Skeletal muscle satellite cell (primary cell): Measurements from ENCODE around the gene TBX10. TPM values are rescaled to one million over a fixed set of nuclear protein-coding genes. Genes with fewer than 3 reads are reported as not detected.
"Not testable (repeated sequence)": the region's sequence is repeated elsewhere in the genome, so short reads cannot be mapped to it uniquely, and the experiment has no call there.

Experiments used
- H3K27me3 ChIP-seq: 2 replicates; pipeline ENCODE4 v1.7.0; 2013; ENCODE audit warnings: low read length; ENCODE audit not compliant: control insufficient read depth, insufficient read depth
- H3K36me3 ChIP-seq: 2 replicates; pipeline ENCODE4 v1.7.0; 2013; ENCODE audit warnings: mild to moderate bottlenecking, control low read depth, low read length; ENCODE audit not compliant: insufficient read depth
- H3K4me1 ChIP-seq: 2 replicates; pipeline ENCODE4 v1.7.0; 2013; ENCODE audit warnings: low read length; ENCODE audit not compliant: control insufficient read depth, insufficient read depth
- H3K4me2 ChIP-seq: 2 replicates; pipeline ENCODE4 v1.7.0; 2013; ENCODE audit warnings: mild to moderate bottlenecking, low read length
- H3K4me3 ChIP-seq: 2 replicates; pipeline ENCODE4 v1.7.0; 2013; ENCODE audit warnings: low read length
- H3K9ac ChIP-seq: 2 replicates; pipeline ENCODE4 v1.7.0; 2013; ENCODE audit warnings: mild to moderate bottlenecking, low read depth, low read length, moderate library complexity
- H3K9me3 ChIP-seq: replicated peaks from 2 replicates; pipeline ENCODE4 v1.7.0; 2013; ENCODE audit warnings: mild to moderate bottlenecking, control low read depth, low read length
- total RNA-seq: library from RNA; depleted of rRNA; stranded (reverse); fragments of >200 nt; gene quantifications from 2 replicates; pipeline ENCODE4 v1.2.3, GENCODE V29; 2012; rRNA removed

The TBX10 gene
- not detected in 2 replicates for total RNA-seq

DNA sequence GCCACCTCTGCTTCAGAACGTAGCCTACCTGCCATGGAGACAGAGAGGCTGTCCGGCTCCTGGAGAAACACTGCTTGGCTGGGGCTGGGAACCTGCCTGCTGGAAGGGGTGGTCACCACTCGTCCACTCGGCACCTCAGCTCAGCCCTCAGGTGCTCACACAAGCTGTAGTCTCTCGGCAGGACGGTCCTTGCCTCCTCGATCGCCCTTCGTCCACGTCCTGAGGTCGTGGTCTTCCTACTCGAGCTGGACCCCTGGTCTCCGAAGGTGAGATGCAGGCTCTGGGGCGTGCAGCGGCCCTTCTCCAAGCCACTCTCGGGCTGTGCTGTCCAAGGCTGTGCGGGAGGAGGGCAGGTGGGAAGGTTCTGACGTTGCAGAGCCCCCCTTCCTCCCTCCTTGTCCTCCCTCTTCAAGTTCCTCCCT, at the start of gene TBX10:
TSS of gene TBX10 (minus strand) at position 326 of the 422 bp plus-strand sequence. CDS start at position 35, 291 bp downstream.
- no peak within 1 kb of the TSS for H3K4me2 ChIP-seq
- no peak within 1 kb of the TSS for H3K9ac ChIP-seq
- no peaks in the 10 kb centered on the region for H3K36me3 ChIP-seq

DNA sequence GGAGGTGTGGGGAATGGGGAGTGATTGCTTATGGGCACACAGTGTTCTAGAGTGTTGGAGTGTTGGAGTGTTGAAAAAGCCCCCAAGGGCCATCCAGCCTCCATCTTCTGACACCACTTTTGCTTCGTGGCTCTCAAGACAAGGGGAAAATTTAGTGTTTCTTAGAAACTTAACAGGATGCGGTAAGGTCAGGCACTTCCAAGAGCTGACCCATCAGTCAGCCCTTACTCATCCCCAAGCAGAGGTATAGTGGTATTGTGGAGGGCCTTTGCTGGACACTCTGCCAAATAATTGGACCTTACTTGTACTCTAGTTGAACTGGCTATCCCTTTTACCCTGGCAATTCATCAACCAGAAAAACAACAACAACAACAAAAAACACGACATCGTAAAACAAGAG, 49.6 kb upstream of the TBX10 start:
- H3K27me3 ChIP-seq: peaks cover 60% of the 10 kb centered on the region
- no peaks in the 10 kb centered on the region for H3K36me3 ChIP-seq
- H3K4me3 ChIP-seq: no peak overlapping the region
- H3K9me3 ChIP-seq: no peaks in the 10 kb centered on the region
- no peak overlapping the region for H3K4me2 ChIP-seq
- no peak overlapping the region for H3K9ac ChIP-seq
- H3K4me1 ChIP-seq: no peaks in the 10 kb centered on the region

More for the DNA sequence above, at the start of gene TBX10:
- no peaks in the 10 kb centered on the region for H3K4me1 ChIP-seq
- H3K27me3 ChIP-seq: peaks cover 17% of the 10 kb centered on the region
- no peaks in the 10 kb centered on the region for H3K9me3 ChIP-seq
- H3K4me3 ChIP-seq: no peak within 1 kb of the TSS

DNA sequence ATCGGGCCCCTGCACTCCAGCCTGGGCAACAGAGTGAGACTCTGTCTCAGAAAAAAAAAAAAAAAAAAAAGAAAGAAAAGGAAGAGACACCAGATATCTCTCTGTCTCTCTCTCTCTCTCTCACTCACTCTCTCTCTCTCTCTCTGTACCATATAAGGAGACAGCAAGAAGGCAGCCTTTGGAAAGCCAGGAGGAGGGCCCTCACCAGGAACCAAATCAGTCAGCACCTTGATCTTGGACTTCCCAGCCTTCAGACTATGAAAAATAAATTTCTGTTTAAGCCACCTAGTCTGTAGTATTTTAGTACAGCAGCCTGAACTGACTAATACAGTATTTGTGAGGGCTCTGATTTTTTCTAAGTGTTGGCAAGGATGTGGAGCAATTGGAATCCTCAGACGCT, 48.4 kb upstream of the TBX10 start:
- H3K4me2 ChIP-seq: no peak overlapping the region
- peaks cover 60% of the 10 kb centered on the region for H3K27me3 ChIP-seq
- H3K36me3 ChIP-seq: no peaks in the 10 kb centered on the region
- H3K9ac ChIP-seq: no peak overlapping the region
- H3K4me1 ChIP-seq: no peaks in the 10 kb centered on the region
- H3K4me3 ChIP-seq: no peak overlapping the region
- no peaks in the 10 kb centered on the region for H3K9me3 ChIP-seq

DNA sequence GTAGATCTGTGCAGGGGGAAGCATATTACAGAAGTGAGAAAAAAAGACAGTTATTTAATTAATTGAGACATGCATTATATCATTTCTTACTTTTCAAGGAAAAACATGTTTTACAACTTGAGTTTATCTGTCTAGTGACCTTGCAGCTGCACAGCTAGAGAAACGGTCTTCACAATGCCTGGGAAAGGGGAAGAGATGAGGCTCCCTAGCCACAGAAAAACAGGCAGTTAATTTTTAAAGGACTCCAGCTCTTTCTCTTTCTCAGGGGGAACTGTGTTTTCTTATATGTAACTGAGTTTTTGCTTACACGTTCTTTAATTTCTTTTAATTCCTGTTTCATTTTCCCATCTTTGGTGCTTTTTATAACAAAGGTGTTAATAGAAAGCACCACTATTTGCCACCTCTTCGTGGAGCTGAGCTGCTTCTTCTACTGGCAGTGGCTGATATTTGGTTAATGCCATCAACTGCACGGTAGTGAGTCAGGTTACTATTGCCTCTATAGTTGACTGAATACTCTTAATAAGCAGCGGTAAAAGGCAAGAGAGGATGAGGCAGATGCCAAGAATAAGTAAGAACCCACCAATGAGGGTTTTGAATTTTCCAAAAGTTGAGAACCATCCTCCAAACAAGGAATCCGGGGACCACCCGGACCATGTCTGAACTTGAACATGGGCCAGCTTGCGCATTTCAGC, 46.2 kb upstream of the TBX10 start:
- H3K4me3 ChIP-seq, H3K9ac ChIP-seq: not testable (repeated sequence)

DNA sequence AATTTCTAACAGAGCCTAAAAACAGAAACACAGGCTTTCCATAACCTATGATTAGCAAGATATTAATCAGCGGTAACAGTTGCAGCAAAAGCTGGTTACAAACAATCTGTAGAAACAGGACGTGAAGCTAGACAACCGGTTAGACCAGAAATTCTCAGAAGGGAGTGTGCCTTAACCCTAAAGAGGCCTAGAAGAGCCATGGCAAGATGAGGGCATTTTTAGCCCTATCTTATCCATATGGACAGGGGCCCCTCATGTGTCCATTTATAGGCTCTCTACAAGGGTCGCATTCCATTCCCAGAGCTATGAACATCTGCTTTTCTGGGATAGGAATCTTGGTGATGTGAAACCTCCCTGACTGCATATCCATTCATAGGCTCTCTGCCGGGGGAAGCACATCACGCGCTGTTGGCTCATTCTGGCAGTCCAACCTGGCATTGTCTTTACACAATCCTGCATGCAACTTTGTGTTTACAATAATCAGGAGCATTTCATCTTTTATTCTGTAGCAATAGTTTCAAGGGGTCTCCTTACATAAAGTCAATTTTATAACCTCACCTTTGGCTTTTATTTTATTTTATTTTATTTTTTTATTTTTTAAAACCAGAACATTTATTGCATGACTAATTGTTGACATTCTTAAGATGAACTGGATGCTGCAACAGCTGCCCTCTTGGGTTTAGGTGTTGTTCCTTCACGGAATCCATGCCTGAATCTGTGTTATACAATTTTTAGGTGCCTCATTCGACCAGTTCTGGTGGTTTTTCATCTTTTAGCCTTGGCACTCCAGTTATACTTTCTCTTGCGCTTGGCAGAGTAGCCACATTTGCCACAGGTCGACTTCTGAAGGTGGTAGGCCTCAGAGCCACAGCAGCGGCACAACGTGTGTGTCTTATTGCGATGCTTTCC, 42.8 kb upstream of the TBX10 start:
- not testable (repeated sequence) for H3K4me3 ChIP-seq, H3K9ac ChIP-seq, H3K4me1 ChIP-seq, H3K9me3 ChIP-seq, H3K36me3 ChIP-seq, H3K4me2 ChIP-seq
- H3K27me3 ChIP-seq: peaks cover 34% of the 10 kb centered on the region

More for the DNA sequence above, 46.2 kb upstream of the TBX10 start:
- peaks cover 50% of the 10 kb centered on the region for H3K27me3 ChIP-seq
- not testable (repeated sequence) for H3K4me1 ChIP-seq, H3K36me3 ChIP-seq, H3K9me3 ChIP-seq, H3K4me2 ChIP-seq

DNA sequence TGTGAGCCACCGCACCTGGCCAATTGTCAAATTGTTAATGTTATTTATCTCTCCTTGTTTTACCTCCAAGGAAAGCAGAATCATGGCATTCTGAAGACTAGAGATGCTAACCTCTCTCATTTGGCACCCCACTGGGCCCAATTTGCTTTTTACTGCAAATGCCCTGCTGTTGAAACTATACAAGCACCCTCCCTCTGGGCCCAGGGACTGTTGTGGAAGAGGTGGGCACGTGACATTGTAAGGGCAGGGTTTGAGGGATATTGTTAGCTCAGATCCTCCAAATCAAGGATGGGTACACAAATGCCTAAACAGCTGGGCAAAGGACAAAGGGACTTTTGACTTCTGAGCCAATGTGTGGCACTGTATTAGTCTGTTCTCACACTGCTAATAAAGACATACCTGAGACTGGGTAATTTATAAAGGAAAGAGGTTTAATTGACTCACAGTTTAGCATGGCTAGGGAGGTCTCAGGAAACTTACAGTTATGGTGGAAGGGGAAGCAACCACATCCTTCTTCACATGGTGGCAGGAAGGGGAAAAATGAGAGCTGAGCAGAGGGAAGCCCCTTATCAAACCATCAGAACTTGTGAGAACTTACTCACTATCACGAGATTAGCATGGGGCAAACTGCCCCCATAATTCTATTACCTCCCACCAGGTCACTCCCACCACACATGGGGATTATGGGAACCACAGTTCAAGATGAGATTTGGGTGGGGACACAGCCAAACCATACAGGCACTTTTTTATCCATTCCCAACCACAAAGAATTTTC, 41.3 kb upstream of the TBX10 start:
- Histone ChIP-seq H3K36me3 (no peaks in the 10 kb centered on the region), H3K4me1 (no peaks in the 10 kb centered on the region), H3K9ac (no peak overlapping the region), H3K9me3 (no peaks in the 10 kb centered on the region), H3K27me3 (peaks cover 33% of the 10 kb centered on the region), H3K4me3 (no peak overlapping the region), H3K4me2 (no peak overlapping the region)

DNA sequence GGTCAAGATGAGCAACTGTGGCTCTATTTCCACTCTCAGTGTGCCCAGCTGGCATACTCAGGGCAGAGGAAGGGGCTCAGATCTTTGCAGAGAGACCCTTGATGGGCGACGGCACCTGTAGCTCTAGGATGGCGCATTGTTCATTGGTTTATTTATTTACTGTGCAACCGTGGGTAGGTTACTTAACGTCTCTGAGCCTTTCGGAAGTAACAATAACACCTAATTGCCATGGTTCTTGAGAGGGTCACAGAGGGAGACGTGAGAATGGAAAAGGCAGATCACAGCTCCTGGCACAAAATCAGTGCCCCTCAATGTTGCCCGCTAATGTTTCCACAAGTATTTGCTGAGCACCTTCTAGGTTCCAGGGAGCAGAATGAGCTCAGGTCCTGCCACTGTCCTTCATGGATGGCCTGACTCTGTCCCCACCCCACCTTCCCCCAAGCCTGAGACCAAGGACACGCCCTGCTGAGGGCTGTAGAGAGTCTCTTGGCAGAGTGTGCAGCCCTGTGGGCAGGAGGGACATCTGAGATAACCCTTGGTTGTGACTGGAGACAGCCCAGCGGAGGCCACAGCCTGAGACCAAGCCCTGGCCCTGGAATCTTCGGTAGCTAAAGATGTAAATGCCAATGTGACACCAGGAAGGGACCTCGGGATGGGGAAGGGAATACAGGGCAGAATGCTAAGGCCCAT, 35.6 kb upstream of the TBX10 start:
- Histone ChIP-seq H3K27me3 (peaks cover 43% of the 10 kb centered on the region), H3K4me1 (no peaks in the 10 kb centered on the region), H3K4me3 (no peak overlapping the region), H3K9ac (no peak overlapping the region), H3K4me2 (no peak overlapping the region), H3K36me3 (no peaks in the 10 kb centered on the region), H3K9me3 (no peaks in the 10 kb centered on the region)

DNA sequence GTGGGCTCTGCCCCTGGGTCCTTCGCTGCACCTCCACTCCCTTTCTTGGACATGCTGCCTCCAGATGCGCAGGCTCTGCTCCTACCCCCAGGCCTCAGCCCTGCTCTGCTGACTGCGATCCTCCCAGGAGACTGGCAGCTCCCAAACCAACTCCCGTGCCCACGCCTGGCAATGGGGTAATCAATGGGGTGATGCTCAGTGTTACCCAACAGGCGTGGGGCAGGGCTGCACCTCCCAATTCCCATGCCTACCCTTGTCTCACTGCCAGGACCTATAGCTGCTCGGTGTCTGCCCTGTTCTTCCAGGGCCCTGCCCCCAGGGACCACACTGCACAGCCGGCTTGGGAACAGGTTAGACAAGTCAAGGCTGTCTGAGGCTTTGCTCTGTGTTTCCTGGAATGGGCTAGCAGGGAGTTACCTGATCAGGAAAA, 34.9 kb upstream of the TBX10 start, which contains the start of gene ALDH3B2:
TSS of gene ALDH3B2 (minus strand) at position 182 of the 430 bp plus-strand sequence. CDS start 7,688 bp downstream, outside the sequence.
- no peak within 1 kb of the TSS for H3K9ac ChIP-seq
- peaks cover 43% of the 10 kb centered on the region for H3K27me3 ChIP-seq
- no peaks in the 10 kb centered on the region for H3K4me1 ChIP-seq
- H3K9me3 ChIP-seq: no peaks in the 10 kb centered on the region
- H3K36me3 ChIP-seq: no peaks in the 10 kb centered on the region
- H3K4me2 ChIP-seq: no peak within 1 kb of the TSS
- H3K4me3 ChIP-seq: no peak within 1 kb of the TSS

DNA sequence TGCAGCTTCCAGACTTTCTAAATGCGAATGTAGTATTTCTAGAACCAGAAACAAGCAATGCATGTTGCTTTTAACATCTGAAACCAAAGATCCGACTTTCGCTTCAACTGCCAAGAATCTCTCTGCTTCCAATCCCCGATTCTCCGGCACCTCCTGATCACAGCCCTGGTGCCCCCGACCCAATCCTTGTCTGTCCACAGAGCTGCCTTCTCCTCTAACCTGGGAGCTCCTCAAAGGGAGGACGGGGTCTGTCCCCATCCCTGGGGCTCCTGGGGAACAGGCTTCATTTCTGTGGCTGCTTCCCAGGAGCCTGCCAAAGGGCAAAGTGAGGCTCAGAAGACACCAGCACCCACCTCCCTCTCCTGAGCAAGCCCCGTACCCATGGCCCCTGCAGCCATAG, 34.3 kb upstream of the TBX10 start:
- Histone ChIP-seq H3K9ac (no peak overlapping the region), H3K27me3 (peaks cover 43% of the 10 kb centered on the region), H3K4me3 (no peak overlapping the region), H3K4me2 (no peak overlapping the region), H3K36me3 (no peaks in the 10 kb centered on the region), H3K9me3 (no peaks in the 10 kb centered on the region), H3K4me1 (no peaks in the 10 kb centered on the region)

DNA sequence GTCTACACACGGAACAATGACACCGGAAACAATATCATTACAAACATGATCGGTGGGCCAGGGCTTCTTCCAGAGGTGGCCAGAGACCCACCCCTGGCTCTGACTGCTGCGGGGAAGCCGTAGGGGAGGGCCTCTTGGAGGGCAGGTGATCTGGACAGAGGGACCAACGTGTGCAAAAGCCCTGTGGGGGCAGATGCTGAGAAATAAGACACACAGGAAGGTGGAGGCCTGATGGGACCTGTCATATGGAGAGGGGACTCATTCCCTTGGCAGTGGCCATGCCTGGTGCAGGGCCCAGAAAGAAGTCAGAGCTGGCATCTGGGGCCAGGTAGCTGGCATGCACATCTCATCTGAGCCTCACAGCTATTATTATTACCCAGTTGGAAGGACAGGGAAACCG, 33.8 kb upstream of the TBX10 start:
- no peak overlapping the region for H3K4me3 ChIP-seq
- no peak overlapping the region for H3K9ac ChIP-seq
- H3K9me3 ChIP-seq: no peaks in the 10 kb centered on the region
- H3K36me3 ChIP-seq: no peaks in the 10 kb centered on the region
- H3K4me2 ChIP-seq: no peak overlapping the region
- peaks cover 43% of the 10 kb centered on the region for H3K27me3 ChIP-seq
- H3K4me1 ChIP-seq: no peaks in the 10 kb centered on the region

DNA sequence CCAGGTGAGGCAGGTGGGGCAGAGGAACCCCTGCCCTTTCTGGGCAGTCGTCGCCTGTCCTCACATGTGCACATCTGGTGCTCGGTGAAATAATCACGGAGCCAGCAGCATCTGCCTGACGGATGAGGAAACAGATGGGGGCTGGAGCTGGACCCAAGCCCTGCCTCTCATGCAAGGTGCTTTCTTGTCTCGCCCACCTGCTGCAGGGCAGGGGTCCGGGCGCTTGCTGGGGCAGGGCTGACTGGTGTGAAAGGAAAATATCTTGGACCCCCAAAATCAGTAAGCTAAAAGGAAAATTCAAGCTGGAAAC, 31.6 kb upstream of the TBX10 start:
- Histone ChIP-seq H3K36me3 (no peaks in the 10 kb centered on the region), H3K9me3 (no peaks in the 10 kb centered on the region), H3K4me2 (no peak overlapping the region), H3K27me3 (peaks cover 32% of the 10 kb centered on the region), H3K4me1 (no peaks in the 10 kb centered on the region), H3K9ac (no peak overlapping the region), H3K4me3 (no peak overlapping the region)
